Ishikawa (cell line): ENCODE results near the gene CDH23.

Experiments
- CEBPB ChIP-seq: IDR thresholded peaks from 2 replicates; pipeline ENCODE4 v1.6.1; 2012
- CREB1 ChIP-seq: IDR thresholded peaks from 2 replicates; pipeline ENCODE4 v1.6.1; 2012; ENCODE audit warnings: low read depth
- EGR1 ChIP-seq: IDR thresholded peaks from 2 replicates; pipeline ENCODE4 v1.6.1; 2012
- EP300 ChIP-seq: IDR thresholded peaks from 2 replicates; pipeline ENCODE4 v1.6.1; 2012; ENCODE audit warnings: borderline replicate concordance
- FOXM1 ChIP-seq: IDR thresholded peaks from 2 replicates; pipeline ENCODE4 v1.6.1; 2012; ENCODE audit warnings: low read depth, borderline replicate concordance
- MAX ChIP-seq: IDR thresholded peaks from 2 replicates; pipeline ENCODE4 v1.6.1; 2012
- NFIC ChIP-seq: IDR thresholded peaks from 2 replicates; pipeline ENCODE4 v1.6.1; 2012
- RAD21 ChIP-seq: IDR thresholded peaks from 2 replicates; pipeline ENCODE4 v1.6.1; 2012; ENCODE audit warnings: low read depth
- REST ChIP-seq: IDR thresholded peaks from 2 replicates; pipeline ENCODE4 v1.6.1; 2012; ENCODE audit warnings: low read depth, mild to moderate bottlenecking
- TAF1 ChIP-seq: IDR thresholded peaks from 2 replicates; pipeline ENCODE4 v1.6.1; 2012; ENCODE audit warnings: low read depth, mild to moderate bottlenecking
- TCF12 ChIP-seq: IDR thresholded peaks from 2 replicates; pipeline ENCODE4 v1.6.1; 2012; ENCODE audit warnings: low read depth
- TEAD4 ChIP-seq: IDR thresholded peaks from 2 replicates; pipeline ENCODE4 v1.6.1; 2012
- USF1 ChIP-seq: IDR thresholded peaks from 2 replicates; pipeline ENCODE4 v1.6.1; 2012
- YY1 ChIP-seq: IDR thresholded peaks from 2 replicates; pipeline ENCODE4 v1.6.1; 2012; ENCODE audit warnings: low read depth
- ZBTB7A ChIP-seq: IDR thresholded peaks from 2 replicates; pipeline ENCODE4 v1.6.1; 2012; ENCODE audit warnings: low read depth

Gene CDH23

GRCh38 chr10:71465551-71466252 lies 69.0 kb downstream of the CDH23 start:
- no peak for TF ChIP-seq USF1
- no peak for TF ChIP-seq TEAD4
- no peak for TF ChIP-seq TAF1
- no peak for TF ChIP-seq FOXM1
- no peak for TF ChIP-seq CEBPB
- TF ChIP-seq RAD21: no peak
- TF ChIP-seq ZBTB7A: no peak
- no peak for TF ChIP-seq NFIC
- TF ChIP-seq TCF12: no peak
- TF ChIP-seq YY1: no peak
- no peak for TF ChIP-seq CREB1
- no peak for TF ChIP-seq EP300
- no peak for TF ChIP-seq REST
- TF ChIP-seq EGR1: no peak
- TF ChIP-seq MAX: no peak

- TF ChIP-seq RAD21 (no peak), REST (no peak), ZBTB7A (no peak), TEAD4 (no peak), TAF1 (no peak), CREB1 (no peak), CEBPB (no peak), EGR1 (no peak), FOXM1 (no peak)
These were observed 69.6 kb downstream of the CDH23 start for GRCh38 chr10:71466330-71466729.

- TF ChIP-seq ZBTB7A (no peak), RAD21 (no peak), MAX (no peak), USF1 (no peak), YY1 (no peak), EGR1 (no peak), FOXM1 (no peak), CREB1 (no peak), REST (no peak), TEAD4 (no peak), TCF12 (no peak), TAF1 (no peak), EP300 (no peak), NFIC (no peak), CEBPB (no peak)
These were observed 70.4 kb downstream of the CDH23 start for GRCh38 chr10:71467161-71467560.

- TF ChIP-seq TCF12 (no peak), FOXM1 (no peak), CEBPB (no peak), TAF1 (no peak), RAD21 (no peak), EP300 (no peak), YY1 (no peak)
These were observed 71.0 kb downstream of the CDH23 start for GRCh38 chr10:71467569-71468362.
